H9 (cell line): ENCODE results near the gene TSFM. TPM values are rescaled to one million over a fixed set of nuclear protein-coding genes. Genes with fewer than 3 reads are reported as not detected.

Experiments used
- DNase-seq: peaks from one replicate; pipeline ENCODE4 v3.0.0-alpha.2; 2017
- H2AFZ ChIP-seq: one replicate; pipeline ENCODE4 v1.6.1; 2013; ENCODE audit warnings: mild to moderate bottlenecking, low read length, control low read depth, moderate library complexity
- H2AK5ac ChIP-seq: 2 replicates; pipeline ENCODE4 v1.6.1; 2013; ENCODE audit warnings: low read length, control low read depth, mixed read lengths; ENCODE audit not compliant: insufficient read length
- H2BK120ac ChIP-seq: one replicate; pipeline ENCODE4 v1.6.1; 2013; ENCODE audit warnings: low read depth, mild to moderate bottlenecking, low read length, control low read depth, inconsistent platforms; ENCODE audit not compliant: poor library complexity, severe bottlenecking
- H2BK12ac ChIP-seq: 2 replicates; pipeline ENCODE4 v1.6.1; 2013; ENCODE audit warnings: low read length, control low read depth, mixed read lengths, low read depth; ENCODE audit not compliant: insufficient read length
- H2BK15ac ChIP-seq: 2 replicates; pipeline ENCODE4 v1.6.1; 2013; ENCODE audit warnings: low read depth, low read length, control low read depth
- H2BK20ac ChIP-seq: one replicate; pipeline ENCODE4 v1.6.1; 2013; ENCODE audit warnings: low read depth, mild to moderate bottlenecking, low read length, control low read depth, inconsistent platforms; ENCODE audit not compliant: poor library complexity, severe bottlenecking
- H2BK5ac ChIP-seq: 2 replicates; pipeline ENCODE4 v1.6.1; 2013; ENCODE audit warnings: low read length, control low read depth, mixed read lengths; ENCODE audit not compliant: insufficient read length
- H3K14ac ChIP-seq: 2 replicates; pipeline ENCODE4 v1.6.1; 2013; ENCODE audit warnings: low read length, control low read depth; ENCODE audit not compliant: insufficient read depth
- H3K18ac ChIP-seq: 2 replicates; pipeline ENCODE4 v1.6.1; 2013; ENCODE audit warnings: low read depth, mild to moderate bottlenecking, mixed read lengths, low read length, control low read depth; ENCODE audit not compliant: insufficient read length
- H3K23ac ChIP-seq: 2 replicates; pipeline ENCODE4 v1.6.1; 2013; ENCODE audit warnings: low read length, control low read depth, mixed read lengths, low read depth; ENCODE audit not compliant: insufficient read length
- H3K23me2 ChIP-seq: 2 replicates; pipeline ENCODE4 v1.6.1; 2013; ENCODE audit warnings: low read depth, mild to moderate bottlenecking, mixed read lengths, low read length, control low read depth; ENCODE audit not compliant: insufficient read length, poor library complexity, severe bottlenecking
- H3K27ac ChIP-seq: 2 replicates; pipeline ENCODE4 v1.5.1; 2013; ENCODE audit warnings: low read length, control low read depth, mixed read lengths, low read depth; ENCODE audit not compliant: insufficient read length
- H3K27me3 ChIP-seq: 2 replicates; pipeline ENCODE4 v1.6.1; 2013; ENCODE audit warnings: low read length, control low read depth, inconsistent platforms; ENCODE audit not compliant: insufficient read depth
- H3K4ac ChIP-seq: 2 replicates; pipeline ENCODE4 v1.6.1; 2013; ENCODE audit warnings: low read depth, mild to moderate bottlenecking, control low read depth, inconsistent platforms, low read length, moderate library complexity
- H3K4me1 ChIP-seq: 2 replicates; pipeline ENCODE4 v1.6.1; 2013; ENCODE audit warnings: low read length, control low read depth, inconsistent platforms; ENCODE audit not compliant: insufficient read depth
- H3K4me2 ChIP-seq: 2 replicates; pipeline ENCODE4 v1.6.1; 2013; ENCODE audit warnings: low read length, control low read depth, mixed read lengths; ENCODE audit not compliant: insufficient read length, insufficient read depth
- H3K56ac ChIP-seq: 2 replicates; pipeline ENCODE4 v1.6.1; 2013; ENCODE audit warnings: low read depth, mild to moderate bottlenecking, mixed read lengths, low read length, control low read depth; ENCODE audit not compliant: insufficient read length
- H3K79me1 ChIP-seq: 2 replicates; pipeline ENCODE4 v1.6.1; 2013; ENCODE audit warnings: low read depth, mild to moderate bottlenecking, moderate library complexity, low read length, control low read depth, inconsistent platforms; ENCODE audit not compliant: insufficient read depth, poor library complexity, severe bottlenecking
- H3K79me2 ChIP-seq: 2 replicates; pipeline ENCODE4 v1.6.1; 2013; ENCODE audit warnings: low read length, control low read depth, inconsistent platforms; ENCODE audit not compliant: insufficient read depth
- H3K9ac ChIP-seq: 2 replicates; pipeline ENCODE4 v1.6.1; 2013; ENCODE audit warnings: low read length, control low read depth, mixed read lengths; ENCODE audit not compliant: insufficient read length; ENCODE audit errors: extremely low read depth
- H3K9me3 ChIP-seq: one replicate; pipeline ENCODE4 v1.6.1; 2013; ENCODE audit warnings: low read depth, low read length, inconsistent platforms; ENCODE audit not compliant: control insufficient read depth
- H3T11ph ChIP-seq: one replicate; pipeline ENCODE4 v1.6.1; 2013; ENCODE audit warnings: mild to moderate bottlenecking, low read length, control low read depth, inconsistent platforms
- H4K20me1 ChIP-seq: one replicate; pipeline ENCODE4 v1.6.1; 2013; ENCODE audit not compliant: control insufficient read depth, insufficient read length, insufficient read depth
- H4K5ac ChIP-seq: 2 replicates; pipeline ENCODE4 v1.6.1; 2013; ENCODE audit warnings: low read depth, mild to moderate bottlenecking, mixed read lengths, low read length, control low read depth; ENCODE audit not compliant: insufficient read length
- H4K8ac ChIP-seq: replicated peaks from 2 replicates; pipeline ENCODE4 v1.6.1; 2013; ENCODE audit warnings: low read length, control low read depth, mixed read lengths, low read depth; ENCODE audit not compliant: insufficient read length
- H4K91ac ChIP-seq: 2 replicates; pipeline ENCODE4 v1.6.1; 2013; ENCODE audit warnings: low read depth, mild to moderate bottlenecking, moderate library complexity, mixed read lengths, low read length, control low read depth; ENCODE audit not compliant: insufficient read length
- H3K27ac Mint-ChIP-seq, 3 experiments: 2 replicates in 2 of 3; 3 replicates in 1 of 3; pipeline ENCODE4 v1.8.0; 2020 to 2021; ENCODE audit warnings: mixed read lengths in 3 of 3, mild to moderate bottlenecking in 1 of 3, moderate library complexity in 1 of 3
- H3K27me3 Mint-ChIP-seq: 2 replicates; pipeline ENCODE4 v1.8.0; 2021; ENCODE audit warnings: low read depth, mild to moderate bottlenecking, moderate library complexity, mixed read lengths
- H3K36me3 Mint-ChIP-seq, 3 experiments: 2 replicates in 2 of 3; 3 replicates in 1 of 3; pipeline ENCODE4 v1.8.0; 2020 to 2021; ENCODE audit warnings: low read depth in 3 of 3, mixed read lengths in 3 of 3; ENCODE audit not compliant: insufficient read depth in 1 of 3
- H3K4me1 Mint-ChIP-seq, 2 experiments: 2 replicates each; pipeline ENCODE4 v1.8.0; 2020; ENCODE audit warnings: mixed read lengths in 2 of 2
- H3K4me3 Mint-ChIP-seq, 2 experiments: 2 replicates in 1 of 2; 3 replicates in 1 of 2; pipeline ENCODE4 v1.8.0; 2020 to 2021; ENCODE audit warnings: mild to moderate bottlenecking in 2 of 2, mixed read lengths in 2 of 2, moderate library complexity in 1 of 2
- H3K9me3 Mint-ChIP-seq, 2 experiments: 2 replicates in 1 of 2; 3 replicates in 1 of 2; pipeline ENCODE4 v1.8.0; 2020; ENCODE audit warnings: mild to moderate bottlenecking in 2 of 2, mixed read lengths in 2 of 2, moderate library complexity in 1 of 2
- WGBS: extraction: QIAGEN DNeasy Blood & Tissue Kit; methylation state at CpG from one replicate; pipeline ENCODE4 v1.1.7; 2013; ENCODE audit warnings: missing lambda C conversion rate, low lambda C conversion rate, mixed read lengths; ENCODE audit not compliant: insufficient read length; ENCODE audit errors: extremely low coverage; 5-methylcytosine and 5-hydroxymethylcytosine counted together
- total RNA-seq: library from RNA; stranded (reverse); gene quantifications from 2 replicates; pipeline ENCODE4 v1.2.1, GENCODE V29; 2021
- TF ChIP-seq, protein P1 (sequence below): fragments of 200-600 bp; sonication (generic); conservative IDR thresholded peaks from 3 replicates; pipeline ENCODE4 v1.8.0; 2021; ENCODE audit warnings: antibody characterized with exemption, mild to moderate bottlenecking

The TSFM gene
- total RNA-seq, 1 experiment from 2014 or later = 50.2 TPM

- Histone ChIP-seq H4K91ac (no peak overlapping the region), H3K14ac (no peak overlapping the region), H3K23ac (no peak overlapping the region), H4K20me1 (no peaks in the 10 kb centered on the region), H3K4ac (no peak overlapping the region), H2BK5ac (no peak overlapping the region), H2AK5ac (no peak overlapping the region), H3K79me1 (peaks cover 10% of the 10 kb centered on the region), H3K4me1 (peaks cover 28% of the 10 kb centered on the region), H3K79me2 (peaks cover 38% of the 10 kb centered on the region; the same call in 1 of the 2 replicates), H3K27me3 (no peaks in the 10 kb centered on the region), H3K9me3 (no peaks in the 10 kb centered on the region), H3K18ac (no peak overlapping the region), H3K27ac (peak overlapping the region; percentile 66), H2BK120ac (no peak overlapping the region), H3K23me2 (no peaks in the 10 kb centered on the region), H2BK15ac (no peak overlapping the region), H3K56ac (no peak overlapping the region), H3K4me2 (peak overlapping the region; percentile 25), H2AFZ (no peak overlapping the region), H4K8ac (no peak overlapping the region), H2BK12ac (no peak overlapping the region), H3K9ac (no peak overlapping the region), H3T11ph (no peak overlapping the region), H2BK20ac (no peak overlapping the region), H4K5ac (no peak overlapping the region)
- peak overlapping the region; percentile 87 to 98 (median 96) for H3K27ac Mint-ChIP-seq
- no peaks in the 10 kb centered on the region for H3K27me3 Mint-ChIP-seq
- TF ChIP-seq, protein P1, sequence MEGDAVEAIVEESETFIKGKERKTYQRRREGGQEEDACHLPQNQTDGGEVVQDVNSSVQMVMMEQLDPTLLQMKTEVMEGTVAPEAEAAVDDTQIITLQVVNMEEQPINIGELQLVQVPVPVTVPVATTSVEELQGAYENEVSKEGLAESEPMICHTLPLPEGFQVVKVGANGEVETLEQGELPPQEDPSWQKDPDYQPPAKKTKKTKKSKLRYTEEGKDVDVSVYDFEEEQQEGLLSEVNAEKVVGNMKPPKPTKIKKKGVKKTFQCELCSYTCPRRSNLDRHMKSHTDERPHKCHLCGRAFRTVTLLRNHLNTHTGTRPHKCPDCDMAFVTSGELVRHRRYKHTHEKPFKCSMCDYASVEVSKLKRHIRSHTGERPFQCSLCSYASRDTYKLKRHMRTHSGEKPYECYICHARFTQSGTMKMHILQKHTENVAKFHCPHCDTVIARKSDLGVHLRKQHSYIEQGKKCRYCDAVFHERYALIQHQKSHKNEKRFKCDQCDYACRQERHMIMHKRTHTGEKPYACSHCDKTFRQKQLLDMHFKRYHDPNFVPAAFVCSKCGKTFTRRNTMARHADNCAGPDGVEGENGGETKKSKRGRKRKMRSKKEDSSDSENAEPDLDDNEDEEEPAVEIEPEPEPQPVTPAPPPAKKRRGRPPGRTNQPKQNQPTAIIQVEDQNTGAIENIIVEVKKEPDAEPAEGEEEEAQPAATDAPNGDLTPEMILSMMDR = no peak
- WGBS = no CpG with 5 or more reads among the region's 13 CpGs
- peak overlapping the region; percentile 38 to 70 for H3K4me3 Mint-ChIP-seq
- H3K9me3 Mint-ChIP-seq = no peaks in the 10 kb centered on the region
- H3K36me3 Mint-ChIP-seq = peaks cover 0 to 3% (median 0%) of the 10 kb centered on the region in 3 experiments; a peak in 2 of 7 replicates
- peaks cover 84 to 94% of the 10 kb centered on the region in 2 experiments for H3K4me1 Mint-ChIP-seq
- peak; percentile 82 for DNase-seq
These were observed 54.1 kb downstream of the TSFM start for GRCh38 chr12:57836442-57837375.
